ENCODE results near the gene DNAH14. TPM values are rescaled to one million over a fixed set of nuclear protein-coding genes. Genes with fewer than 3 reads are reported as not detected.
"Not testable (repeated sequence)": the region's sequence is repeated elsewhere in the genome, so short reads cannot be mapped to it uniquely, and the experiment has no call there.

Gene DNAH14
- total and polyA plus RNA-seq, 2 donors (not counting 3 experiments of a cell fraction or from before 2014, with no cell fraction given): 1.5 to 7.1 TPM

- ChIA-PET CTCF (interaction anchor here (0.7 to 1.1 kb wide), 2 partner anchors 10 to 67 kb away, joined by 3 to 4 read pairs; no protein-coding TSS in a partner anchor), POLR2A (no interaction called here)
- H3K4me1 ChIP-seq (ENCODE audit: control insufficient read depth, extremely low read depth, insufficient read depth, low read length): no peaks in the 10 kb centered on the region
- no peaks in the 10 kb centered on the region for H3K79me2 ChIP-seq (ENCODE audit: control insufficient read depth, insufficient read depth, low read length)
- H3K36me3 ChIP-seq (ENCODE audit: control insufficient read depth in 2 of 2, extremely low read depth in 1 of 2, insufficient read depth in 2 of 2, low read length in 2 of 2): no peaks in the 10 kb centered on the region
- H3K4me3 ChIP-seq (replicated peaks in 1 of 3; ENCODE audit: insufficient read depth in 1 of 3, low read depth in 1 of 3, low read length in 3 of 3): no peak overlapping the region
- no peak for TF ChIP-seq GATA2 (IDR thresholded peaks at IDR 0.05; ENCODE audit: insufficient read depth, insufficient read length, low read depth, low read length)
- TF ChIP-seq, protein P1, sequence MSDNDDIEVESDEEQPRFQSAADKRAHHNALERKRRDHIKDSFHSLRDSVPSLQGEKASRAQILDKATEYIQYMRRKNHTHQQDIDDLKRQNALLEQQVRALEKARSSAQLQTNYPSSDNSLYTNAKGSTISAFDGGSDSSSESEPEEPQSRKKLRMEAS (IDR thresholded peaks at IDR 0.05; ENCODE audit: insufficient read depth, insufficient read length): no peak
- H3K9me3 ChIP-seq (replicated peaks; ENCODE audit: control insufficient read depth, insufficient read depth, low read length): no peaks in the 10 kb centered on the region
- H2AFZ ChIP-seq (ENCODE audit: low read depth, low read length): no peak overlapping the region
- no peak overlapping the region for H3K4me2 ChIP-seq (ENCODE audit: insufficient read depth, low read length)
- H3K9ac ChIP-seq (replicated peaks; ENCODE audit: extremely low read depth, insufficient read depth, low read length): no peak overlapping the region
- H4K20me1 ChIP-seq (replicated peaks; ENCODE audit: control insufficient read depth, extremely low read depth, insufficient read depth, low read length): no peaks in the 10 kb centered on the region
- no peaks in the 10 kb centered on the region for H3K9me1 ChIP-seq (replicated peaks; ENCODE audit: control insufficient read depth, extremely low read depth, insufficient read depth, low read length)
- dilution Hi-C loops (cut with MboI; ENCODE audit: extremely low pct_ligation_motif_present, low sequenced_read_pairs): no loop called here
- intact Hi-C loops (cut with micrococcal nuclease): no loop called here
- no peak for FAIRE-seq
- no TSS peak for BruUV-seq (replicated peaks)
- no peak for DNase-seq (ENCODE audit: low read depth, low spot score)
- no peaks in the 10 kb centered on the region for H3K27me3 ChIP-seq (ENCODE audit: control insufficient read depth in 2 of 2, insufficient read depth in 2 of 2, low read length in 2 of 2)
- no peak overlapping the region for H3K27ac ChIP-seq (ENCODE audit: insufficient read depth, low read depth, low read length)
Observed at GRCh38 chr1:224989615-224990014, 60.1 kb downstream of the DNAH14 start.

DNA sequence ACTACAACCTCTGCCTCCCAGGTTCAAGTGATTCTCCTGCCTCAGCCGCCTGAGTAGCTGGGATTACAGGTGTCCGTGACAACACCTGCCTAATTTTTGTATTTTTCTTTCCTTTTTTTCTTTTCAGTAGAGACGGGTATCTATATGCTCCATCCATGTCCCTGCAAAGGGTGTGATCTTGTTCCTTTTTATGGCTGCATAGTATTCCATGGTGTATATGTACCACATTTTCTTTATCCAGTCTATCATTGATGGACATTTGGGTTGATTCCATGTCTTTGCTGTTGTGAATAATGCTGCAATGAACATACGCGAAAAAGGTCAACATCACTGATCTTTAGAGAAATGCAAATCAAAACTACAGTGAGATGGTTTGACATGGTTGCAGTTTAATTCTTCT lies 62.1 kb downstream of the DNAH14 start:
- POLR2A ChIA-PET; H3K4me2 ChIP-seq (ENCODE audit: insufficient read depth, low read length); H3K79me2 ChIP-seq (ENCODE audit: control insufficient read depth, insufficient read depth, low read length); H4K20me1 ChIP-seq (replicated peaks; ENCODE audit: control insufficient read depth, extremely low read depth, insufficient read depth, low read length); H3K9ac ChIP-seq (replicated peaks; ENCODE audit: extremely low read depth, insufficient read depth, low read length); H3K4me3 ChIP-seq (replicated peaks in 1 of 3; ENCODE audit: insufficient read depth in 1 of 3, low read depth in 1 of 3, low read length in 3 of 3); H3K4me1 ChIP-seq (ENCODE audit: control insufficient read depth, extremely low read depth, insufficient read depth, low read length); H3K27ac ChIP-seq (ENCODE audit: insufficient read depth, low read depth, low read length); intact Hi-C loops (cut with micrococcal nuclease); FAIRE-seq; dilution Hi-C loops (cut with MboI; ENCODE audit: extremely low pct_ligation_motif_present, low sequenced_read_pairs); CTCF ChIA-PET; H3K9me1 ChIP-seq (replicated peaks; ENCODE audit: control insufficient read depth, extremely low read depth, insufficient read depth, low read length); H2AFZ ChIP-seq (ENCODE audit: low read depth, low read length); H3K9me3 ChIP-seq (replicated peaks; ENCODE audit: control insufficient read depth, insufficient read depth, low read length); DNase-seq (ENCODE audit: low read depth, low spot score); H3K27me3 ChIP-seq (ENCODE audit: control insufficient read depth in 2 of 2, insufficient read depth in 2 of 2, low read length in 2 of 2); BruUV-seq (replicated peaks); H3K36me3 ChIP-seq (ENCODE audit: control insufficient read depth in 2 of 2, extremely low read depth in 1 of 2, insufficient read depth in 2 of 2, low read length in 2 of 2): not testable (repeated sequence)

Measured in endothelial cell of umbilical vein (primary cell).